Transverse colon (tissue), 4 donors: Measurements from ENCODE around the gene TMED1. TPM values are rescaled to one million over a fixed set of nuclear protein-coding genes. Genes with fewer than 3 reads are reported as not detected.

ENCODE experiments used
- DNase-seq: peaks from one replicate; pipeline ENCODE4 v3.0.0-alpha.2; 2019
- H3K27ac ChIP-seq, 4 donors: fragments of 200-600 bp; sonication (generic); 2 replicates each; pipeline ENCODE4 v1.5.1; 2016 to 2018; ENCODE audit warnings: inconsistent platforms in 4 of 4
- H3K27me3 ChIP-seq: fragments of 200-600 bp; sonication (generic); 2 replicates; pipeline ENCODE4 v1.5.1; 2017; ENCODE audit warnings: inconsistent platforms
- H3K36me3 ChIP-seq, 4 donors: fragments of 200-600 bp; sonication (generic); 2 replicates each; pipeline ENCODE4 v1.5.1; 2017 to 2019; ENCODE audit warnings: inconsistent platforms in 4 of 4
- H3K4me1 ChIP-seq, 4 donors: fragments of 200-600 bp; sonication (generic); 2 replicates each; pipeline ENCODE4 v1.5.1; 2017 to 2020; ENCODE audit warnings: inconsistent platforms in 4 of 4
- H3K4me3 ChIP-seq, 4 donors: fragments of 200-600 bp; sonication (generic); 1 replicate in 1 of 4; 2 replicates in 3 of 4; pipeline versions ENCODE4 v1.5.1 to v1.6.1; 2017 to 2019; ENCODE audit warnings: inconsistent platforms in 4 of 4
- H3K9me3 ChIP-seq, 2 donors: fragments of 200-600 bp; sonication (generic); 2 replicates each; pipeline ENCODE4 v1.5.1; 2017 to 2019; ENCODE audit warnings: inconsistent platforms in 2 of 2
- EP300 ChIP-seq: sonication (generic); formaldehyde crosslinking; IDR thresholded peaks from one replicate; pipeline ENCODE4 v1.6.1; 2017; ENCODE audit warnings: antibody characterized with exemption, low read depth
- POLR2A ChIP-seq: fragments of 450-650 bp; IDR thresholded peaks from one replicate; pipeline ENCODE4 v1.6.1; 2016; ENCODE audit warnings: antibody characterized with exemption, mild to moderate bottlenecking, moderate library complexity
- POLR2AphosphoS5 ChIP-seq, 3 donors: sonication (generic); formaldehyde crosslinking; IDR thresholded peaks; one replicate each; pipeline ENCODE4 v1.6.1; 2016; ENCODE audit warnings: antibody characterized with exemption in 3 of 3
- WGBS, 2 donors: methylation state at CpG; one replicate each; pipeline ENCODE4 v1.1.5; 2018; ENCODE audit warnings: low coverage in 1 of 2; 5-methylcytosine and 5-hydroxymethylcytosine counted together
- in situ Hi-C, 4 donors: fragments of 200-750 bp; cut with MboI; loops; one replicate each; pipeline versions ENCODE4 v1.15.0 to v1.15.1; 2017; ENCODE audit warnings: low sequenced_read_pairs in 3 of 4, low pct_ligation_motif_present in 1 of 4, low pct_unique_long_range_greater_than_20kb in 1 of 4
- intact Hi-C: fragments of 100-400 bp; cut with DNase I; formaldehyde crosslinking; loops from one replicate; pipeline ENCODE4 v1.15.1; 2023; ENCODE audit warnings: low total_unique reads
- total RNA-seq, 4 donors: library from RNA; depleted of rRNA; stranded (reverse); fragments of >200 nt; gene quantifications; one replicate each; pipeline ENCODE4 v1.1.0, GENCODE V29; 2016
- TF ChIP-seq, protein P1 (sequence below), 5 experiments: fragments of 200-600 bp in 3 of 5; fragments of 450-650 bp in 2 of 5; sonication (generic) in 3 of 5; IDR thresholded peaks; 1 replicate in 2 of 5; 2 replicates in 3 of 5; pipeline ENCODE4 v1.5.1; 2016 to 2017; ENCODE audit warnings: antibody characterized with exemption in 5 of 5, inconsistent platforms in 3 of 5, mild to moderate bottlenecking in 2 of 5, moderate library complexity in 1 of 5

TMED1 gene
- total RNA-seq, 4 donors from 2014 or later: 2.8 to 40.4 (median 24.4) TPM

DNA sequence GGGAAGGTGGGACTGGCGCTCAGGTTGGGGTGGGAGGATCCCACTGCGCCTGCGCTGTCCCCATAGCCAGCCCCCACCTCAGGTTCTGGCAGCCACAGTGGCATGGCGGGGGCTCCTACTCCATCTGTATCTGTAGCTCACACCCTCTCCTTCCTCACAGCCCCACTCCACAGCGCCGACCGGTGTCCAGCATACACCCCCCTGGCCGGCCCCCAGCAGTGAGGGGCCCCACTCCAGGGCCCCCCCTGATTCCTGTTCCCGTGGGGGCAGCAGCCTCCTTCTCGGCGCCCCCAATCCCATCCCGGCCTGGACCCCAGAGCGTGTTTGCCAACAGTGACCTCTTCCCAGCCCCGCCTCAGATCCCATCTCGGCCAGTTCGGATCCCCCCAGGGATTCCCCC, 6.0 kb downstream of the TMED1 start:
- WGBS, 2 donors: 91% methylated on average over 16 of the region's 16 CpGs; no CpG with 5 or more reads in 1 of the 2 donors
- Histone ChIP-seq H3K9me3 (no peaks in the 10 kb centered on the region), H3K27ac (no peak overlapping the region), H3K4me1 (peaks cover 0 to under 1% (median 0%) of the 10 kb centered on the region in 4 donors), H3K27me3 (no peaks in the 10 kb centered on the region), H3K4me3 (no peak overlapping the region), H3K36me3 (peaks cover 0 to 52% (median 24%) of the 10 kb centered on the region in 4 donors)
- intact Hi-C loops: no loop called here
- in situ Hi-C loops: no loop called here
- no peak for DNase-seq
- TF ChIP-seq EP300: no peak
- no peak for TF ChIP-seq POLR2AphosphoS5 (IDR thresholded peaks at IDR 0.05)
- TF ChIP-seq, protein P1, sequence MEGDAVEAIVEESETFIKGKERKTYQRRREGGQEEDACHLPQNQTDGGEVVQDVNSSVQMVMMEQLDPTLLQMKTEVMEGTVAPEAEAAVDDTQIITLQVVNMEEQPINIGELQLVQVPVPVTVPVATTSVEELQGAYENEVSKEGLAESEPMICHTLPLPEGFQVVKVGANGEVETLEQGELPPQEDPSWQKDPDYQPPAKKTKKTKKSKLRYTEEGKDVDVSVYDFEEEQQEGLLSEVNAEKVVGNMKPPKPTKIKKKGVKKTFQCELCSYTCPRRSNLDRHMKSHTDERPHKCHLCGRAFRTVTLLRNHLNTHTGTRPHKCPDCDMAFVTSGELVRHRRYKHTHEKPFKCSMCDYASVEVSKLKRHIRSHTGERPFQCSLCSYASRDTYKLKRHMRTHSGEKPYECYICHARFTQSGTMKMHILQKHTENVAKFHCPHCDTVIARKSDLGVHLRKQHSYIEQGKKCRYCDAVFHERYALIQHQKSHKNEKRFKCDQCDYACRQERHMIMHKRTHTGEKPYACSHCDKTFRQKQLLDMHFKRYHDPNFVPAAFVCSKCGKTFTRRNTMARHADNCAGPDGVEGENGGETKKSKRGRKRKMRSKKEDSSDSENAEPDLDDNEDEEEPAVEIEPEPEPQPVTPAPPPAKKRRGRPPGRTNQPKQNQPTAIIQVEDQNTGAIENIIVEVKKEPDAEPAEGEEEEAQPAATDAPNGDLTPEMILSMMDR (IDR thresholded peaks at IDR 0.05): no peak
- no peak for TF ChIP-seq POLR2A

DNA sequence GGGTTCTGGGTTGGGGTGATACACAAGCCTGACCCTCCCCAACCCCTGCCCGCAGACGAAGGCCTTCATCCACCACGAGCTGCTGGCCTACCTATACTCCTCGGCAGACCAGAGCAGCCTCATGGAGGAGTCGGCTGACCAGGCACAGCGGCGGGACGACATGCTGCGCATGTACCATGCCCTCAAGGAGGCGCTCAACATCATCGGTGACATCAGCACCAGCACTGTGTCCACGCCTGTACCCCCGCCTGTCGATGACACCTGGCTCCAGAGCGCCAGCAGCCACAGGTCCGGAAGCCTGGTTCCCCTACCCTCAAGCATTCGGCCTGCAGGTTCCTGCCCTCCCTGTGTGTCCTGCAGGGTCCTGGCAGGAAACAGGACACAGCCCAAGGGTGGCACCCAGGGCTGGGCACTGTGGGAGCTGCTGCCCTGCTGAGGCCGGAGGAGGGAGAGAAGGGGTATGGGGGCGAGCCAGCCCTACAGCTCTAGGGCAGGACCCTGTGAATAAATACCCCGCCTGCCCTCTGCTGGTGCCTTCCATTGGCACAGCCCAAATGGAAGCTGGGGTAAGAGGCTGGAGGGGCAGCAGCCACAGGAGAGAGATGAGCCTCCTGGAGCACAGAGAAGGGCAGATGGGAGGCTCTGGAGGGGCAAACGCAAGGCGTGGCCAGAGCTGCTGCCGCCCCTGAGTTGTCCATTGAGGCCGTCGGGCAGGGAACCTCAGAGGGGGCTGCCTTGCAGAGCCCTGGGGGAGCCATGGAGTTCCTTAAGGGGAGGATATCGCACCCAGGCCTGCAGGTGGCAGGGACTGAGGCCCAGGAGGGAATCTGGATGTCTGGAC, 6.8 kb downstream of the TMED1 start:
- H3K27me3 ChIP-seq: no peaks in the 10 kb centered on the region
- intact Hi-C loops: no loop called here
- H3K9me3 ChIP-seq: no peaks in the 10 kb centered on the region
- in situ Hi-C loops: no loop called here
- peaks cover 0 to 60% (median 28%) of the 10 kb centered on the region in 4 donors for H3K36me3 ChIP-seq
- no peak overlapping the region for H3K27ac ChIP-seq
- 92% methylated on average over 25 of the region's 26 CpGs; no CpG with 5 or more reads in 1 of the 2 donors for WGBS, 2 donors
- TF ChIP-seq POLR2AphosphoS5 (IDR thresholded peaks at IDR 0.05): no peak
- no peak for TF ChIP-seq EP300
- TF ChIP-seq POLR2A: no peak
- TF ChIP-seq, protein P1 (IDR thresholded peaks at IDR 0.05): no peak
- no peaks in the 10 kb centered on the region for H3K4me1 ChIP-seq
- no peak overlapping the region for H3K4me3 ChIP-seq
- DNase-seq: no peak

DNA sequence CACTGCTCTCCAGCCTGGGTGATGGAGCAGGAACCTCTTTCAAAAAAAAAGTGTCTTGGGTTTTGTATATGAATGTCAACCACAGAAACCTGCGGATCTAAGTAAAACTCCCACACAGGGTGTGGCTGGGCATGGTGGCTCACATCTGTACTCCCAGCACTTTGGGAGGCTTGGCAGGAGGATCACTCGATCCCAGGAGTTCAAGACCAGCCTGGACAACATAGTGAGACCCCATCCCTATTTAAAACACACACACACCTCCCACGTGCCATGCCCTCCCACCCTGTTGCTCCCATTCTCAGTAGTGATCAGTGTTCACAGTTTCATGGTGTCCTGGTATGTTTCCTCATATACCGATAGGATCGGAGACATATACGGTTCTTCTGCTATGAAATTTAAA, 9.2 kb downstream of the TMED1 start:
- no peak for TF ChIP-seq POLR2AphosphoS5 (IDR thresholded peaks at IDR 0.05)
- TF ChIP-seq, protein P1 (IDR thresholded peaks at IDR 0.05): no peak
- TF ChIP-seq POLR2A: no peak
- no peak for TF ChIP-seq EP300
- 90 to 94% methylated on average over 5 to 6 of the region's 6 CpGs for WGBS, 2 donors
- Histone ChIP-seq H3K4me1 (no peaks in the 10 kb centered on the region), H3K27ac (no peak overlapping the region), H3K4me3 (no peak overlapping the region), H3K9me3 (no peaks in the 10 kb centered on the region), H3K36me3 (peaks cover 0 to 71% (median 33%) of the 10 kb centered on the region in 4 donors), H3K27me3 (no peaks in the 10 kb centered on the region)
- in situ Hi-C loops: no loop called here
- no peak for DNase-seq
- intact Hi-C loops: no loop called here

DNA sequence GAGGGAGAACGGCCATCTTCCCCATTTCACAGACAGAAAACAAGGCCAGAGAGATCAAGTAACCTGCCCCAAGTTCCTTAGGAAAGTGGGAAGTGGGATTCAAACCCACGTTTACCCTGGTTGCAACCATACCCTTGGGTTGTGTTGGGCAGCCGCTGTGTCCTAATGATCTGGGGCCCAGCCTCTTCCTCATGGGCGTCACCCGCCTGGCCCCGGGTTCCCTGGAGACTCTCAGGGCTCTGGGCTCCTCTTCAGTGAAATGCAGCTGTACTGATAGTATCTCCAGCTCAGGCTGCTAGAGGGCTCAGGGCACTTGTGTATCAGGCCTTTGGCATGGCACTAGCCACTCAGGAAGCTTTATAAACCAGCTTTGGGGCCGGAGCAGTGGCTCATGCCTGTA, 9.8 kb downstream of the TMED1 start:
- Histone ChIP-seq H3K36me3 (peaks cover 0 to 72% (median 34%) of the 10 kb centered on the region in 4 donors), H3K4me3 (no peak overlapping the region), H3K27ac (no peak overlapping the region), H3K27me3 (no peaks in the 10 kb centered on the region), H3K4me1 (no peaks in the 10 kb centered on the region), H3K9me3 (no peaks in the 10 kb centered on the region)
- TF ChIP-seq POLR2AphosphoS5 (IDR thresholded peaks at IDR 0.05): no peak
- TF ChIP-seq POLR2A: no peak
- TF ChIP-seq, protein P1 (IDR thresholded peaks at IDR 0.05): no peak
- TF ChIP-seq EP300: no peak
- intact Hi-C loops (no loop called here), in situ Hi-C loops (no loop called here)
- no peak for DNase-seq
- WGBS, 2 donors: 80 to 87% methylated on average over 2 to 7 of the region's 7 CpGs
